Skeletal muscle tissue (tissue), 4 donors: ENCODE data around the gene RBMS3. TPM values are rescaled to one million over a fixed set of nuclear protein-coding genes. Genes with fewer than 3 reads are reported as not detected.

ENCODE experiments used
- H3K27ac ChIP-seq: one replicate; pipeline ENCODE4 v1.7.0; 2013; ENCODE audit warnings: mild to moderate bottlenecking, low read depth, low read length, inconsistent platforms
- H3K27me3 ChIP-seq, 3 donors: one replicate each; pipeline ENCODE4 v1.7.0; 2013; ENCODE audit warnings: low read length in 3 of 3; ENCODE audit not compliant: control insufficient read depth in 3 of 3, insufficient read depth in 3 of 3
- H3K36me3 ChIP-seq, 3 donors: one replicate each; pipeline ENCODE4 v1.7.0; 2013; ENCODE audit warnings: low read length in 3 of 3; ENCODE audit not compliant: control insufficient read depth in 3 of 3, insufficient read depth in 3 of 3
- H3K4me1 ChIP-seq, 3 donors: one replicate each; pipeline ENCODE4 v1.7.0; 2013; ENCODE audit warnings: low read length in 3 of 3, mild to moderate bottlenecking in 3 of 3; ENCODE audit not compliant: control insufficient read depth in 3 of 3, insufficient read depth in 3 of 3
- H3K4me3 ChIP-seq, 3 donors: one replicate each; pipeline ENCODE4 v1.7.0; 2013; ENCODE audit warnings: low read length in 3 of 3
- H3K9ac ChIP-seq, 3 donors: one replicate each; pipeline ENCODE4 v1.7.0; 2013; ENCODE audit warnings: low read length in 3 of 3, mild to moderate bottlenecking in 3 of 3, moderate library complexity in 2 of 3, low read depth in 1 of 3
- H3K9me3 ChIP-seq, 3 donors: one replicate each; pipeline ENCODE4 v1.7.0; 2013; ENCODE audit warnings: low read length in 3 of 3; ENCODE audit not compliant: control insufficient read depth in 3 of 3
- total RNA-seq: library from RNA; depleted of rRNA; stranded (reverse); fragments of >200 nt; gene quantifications from one replicate; pipeline ENCODE4 v1.2.3, GENCODE V29; 2014
- donor health status: Osteomylitis.

The RBMS3 gene
- total RNA-seq, 1 donor from 2014 or later, result 79.9 TPM

GRCh38 chr3:29583861-29584260 lies 303.0 kb downstream of the RBMS3 start:
- no peaks in the 10 kb centered on the region for H3K27me3 ChIP-seq
- H3K4me3 ChIP-seq, result no peak overlapping the region
- H3K27ac ChIP-seq, result no peak overlapping the region
- peaks cover 0 to 4% (median 4%) of the 10 kb centered on the region in 3 donors for H3K4me1 ChIP-seq
- no peaks in the 10 kb centered on the region for H3K36me3 ChIP-seq
- no peak overlapping the region for H3K9ac ChIP-seq
- H3K9me3 ChIP-seq, result no peaks in the 10 kb centered on the region

DNA sequence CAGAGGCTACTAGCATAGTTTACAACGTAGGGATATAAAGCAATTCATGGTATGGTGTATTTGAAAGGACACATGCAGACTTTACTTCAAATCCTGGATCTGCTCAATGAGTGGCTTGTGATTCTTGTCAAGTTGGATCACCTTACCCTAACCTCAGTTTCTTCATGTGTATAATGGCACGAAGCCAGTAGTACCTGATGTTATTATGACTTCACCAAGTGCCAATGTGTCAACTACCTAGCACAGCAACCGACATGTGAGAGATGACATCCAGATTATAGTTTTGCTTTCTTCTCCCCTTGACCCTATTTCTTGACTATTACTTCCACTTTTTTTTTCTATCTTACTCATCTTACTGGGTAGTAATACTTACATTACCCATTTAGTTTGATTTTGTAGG lies 304.5 kb downstream of the RBMS3 start:
- no peak overlapping the region for H3K27ac ChIP-seq
- H3K9me3 ChIP-seq, result no peaks in the 10 kb centered on the region
- peaks cover 3 to 4% (median 4%) of the 10 kb centered on the region in 3 donors for H3K4me1 ChIP-seq
- H3K27me3 ChIP-seq, result no peaks in the 10 kb centered on the region
- no peak overlapping the region for H3K9ac ChIP-seq
- H3K4me3 ChIP-seq, result no peak overlapping the region
- no peaks in the 10 kb centered on the region for H3K36me3 ChIP-seq

DNA sequence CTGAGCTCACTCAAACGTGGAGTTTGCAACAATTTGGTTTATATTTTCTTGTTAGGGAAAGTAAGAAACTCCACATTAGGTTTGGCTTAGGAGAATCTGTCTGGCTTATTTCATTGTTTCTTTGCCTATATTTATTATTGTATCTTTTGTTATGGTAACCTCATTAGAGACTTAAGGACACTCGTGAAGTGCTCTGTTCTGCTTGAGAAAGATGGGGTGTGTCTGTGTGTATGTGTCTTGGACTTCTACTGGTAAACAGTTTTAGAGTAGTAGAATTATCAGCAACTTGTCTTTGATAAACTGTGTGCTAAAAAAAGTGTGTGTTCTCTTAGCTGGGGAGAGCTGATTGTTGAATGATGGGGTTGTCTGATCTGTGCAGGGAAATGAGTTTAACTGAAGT lies 306.5 kb downstream of the RBMS3 start:
- H3K9me3 ChIP-seq, result no peaks in the 10 kb centered on the region
- no peak overlapping the region for H3K27ac ChIP-seq
- no peak overlapping the region for H3K9ac ChIP-seq
- no peak overlapping the region for H3K4me3 ChIP-seq
- H3K4me1 ChIP-seq, result peaks cover under 1 to 3% (median under 1%) of the 10 kb centered on the region in 3 donors
- no peaks in the 10 kb centered on the region for H3K36me3 ChIP-seq
- H3K27me3 ChIP-seq, result no peaks in the 10 kb centered on the region

DNA sequence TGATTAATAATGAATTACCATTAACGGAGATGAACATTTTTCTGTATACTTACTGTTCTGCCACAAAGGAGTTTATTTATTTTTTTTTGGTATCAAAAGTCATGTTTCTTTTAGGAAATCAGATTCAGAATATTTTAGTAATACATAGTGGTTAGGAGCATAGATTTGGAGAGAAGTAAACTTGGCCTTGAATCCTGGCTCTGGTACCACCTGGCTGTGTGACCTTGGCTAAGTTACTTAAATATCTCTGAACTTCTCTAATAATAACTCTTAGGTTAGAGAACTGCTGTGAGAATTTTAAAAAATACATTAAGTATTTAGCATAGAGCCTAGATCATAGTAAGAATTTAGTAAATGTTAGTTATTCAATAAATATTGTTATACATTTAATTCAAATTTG lies 309.1 kb downstream of the RBMS3 start:
- no peaks in the 10 kb centered on the region for H3K27me3 ChIP-seq
- H3K36me3 ChIP-seq, result no peaks in the 10 kb centered on the region
- H3K27ac ChIP-seq, result no peak overlapping the region
- no peaks in the 10 kb centered on the region for H3K9me3 ChIP-seq
- no peak overlapping the region for H3K9ac ChIP-seq
- H3K4me3 ChIP-seq, result no peak overlapping the region
- peaks cover 0 to 3% (median 0%) of the 10 kb centered on the region in 3 donors for H3K4me1 ChIP-seq

DNA sequence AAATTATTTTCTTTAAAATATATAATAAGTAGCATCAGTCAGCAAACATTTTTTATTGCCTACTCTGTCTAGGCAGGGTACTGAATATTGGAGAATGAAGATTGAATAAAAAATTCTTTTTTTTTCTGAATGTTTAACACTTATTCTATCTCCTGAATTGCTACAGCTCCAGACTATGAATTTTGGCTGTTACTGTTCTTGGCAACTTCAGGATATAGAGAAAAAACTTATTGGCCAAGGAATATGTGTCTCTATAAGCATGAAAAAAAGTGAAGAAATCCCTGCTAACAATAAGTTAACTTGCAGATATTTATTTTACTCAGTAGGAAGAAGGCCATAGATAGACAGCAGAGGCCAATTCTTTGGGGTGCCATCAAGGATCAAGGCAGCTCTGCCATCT lies 309.6 kb downstream of the RBMS3 start:
- H3K4me3 ChIP-seq, result no peak overlapping the region

DNA sequence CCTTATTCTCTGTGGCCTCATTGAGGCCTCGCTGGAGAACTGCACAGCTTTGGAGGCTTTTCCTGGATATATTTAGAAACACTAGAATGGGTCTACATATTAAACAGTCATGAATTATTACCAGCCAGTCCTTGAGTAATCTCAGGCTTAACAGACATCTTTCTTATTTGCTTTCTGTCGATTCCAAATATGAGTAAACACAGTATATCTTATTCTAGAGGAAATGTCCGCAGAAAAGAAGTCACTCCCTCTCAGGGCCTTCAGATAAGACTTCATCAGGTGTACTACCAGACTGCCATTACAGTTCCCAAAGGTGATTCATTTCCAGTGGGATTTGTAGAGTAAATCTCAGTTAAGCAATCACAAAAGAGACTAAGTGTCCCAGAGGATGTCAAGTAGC lies 310.7 kb downstream of the RBMS3 start:
- no peak overlapping the region for H3K4me3 ChIP-seq
- no peak overlapping the region for H3K9ac ChIP-seq
- H3K27me3 ChIP-seq, result no peaks in the 10 kb centered on the region
- H3K36me3 ChIP-seq, result no peaks in the 10 kb centered on the region
- H3K4me1 ChIP-seq, result peaks cover 0 to 3% (median 0%) of the 10 kb centered on the region in 3 donors
- H3K9me3 ChIP-seq, result no peaks in the 10 kb centered on the region
- H3K27ac ChIP-seq, result no peak overlapping the region

More for the DNA sequence above, 309.6 kb downstream of the RBMS3 start:
- no peaks in the 10 kb centered on the region for H3K27me3 ChIP-seq
- no peak overlapping the region for H3K9ac ChIP-seq
- no peaks in the 10 kb centered on the region for H3K9me3 ChIP-seq
- H3K4me1 ChIP-seq, result peaks cover 0 to 3% (median 0%) of the 10 kb centered on the region in 3 donors
- no peaks in the 10 kb centered on the region for H3K36me3 ChIP-seq
- no peak overlapping the region for H3K27ac ChIP-seq

DNA sequence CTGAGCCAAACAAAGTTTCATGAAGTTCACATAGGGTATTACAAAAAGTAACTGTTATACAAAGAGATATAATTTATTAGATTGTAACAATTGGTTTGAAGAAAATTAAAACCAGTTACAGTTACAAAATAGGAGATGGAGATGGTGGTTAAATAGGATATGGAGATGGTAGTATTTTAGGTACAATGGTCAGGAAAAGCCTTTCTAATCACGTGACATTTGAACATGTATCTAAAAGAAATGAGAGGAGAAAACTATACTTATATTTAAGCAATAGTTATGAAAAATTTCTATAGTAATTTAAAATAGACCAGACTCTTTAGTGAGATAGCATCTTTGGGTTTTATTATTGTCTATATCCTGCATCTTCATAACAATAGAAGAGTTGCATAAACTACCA lies 312.9 kb downstream of the RBMS3 start:
- no peak overlapping the region for H3K4me3 ChIP-seq

DNA sequence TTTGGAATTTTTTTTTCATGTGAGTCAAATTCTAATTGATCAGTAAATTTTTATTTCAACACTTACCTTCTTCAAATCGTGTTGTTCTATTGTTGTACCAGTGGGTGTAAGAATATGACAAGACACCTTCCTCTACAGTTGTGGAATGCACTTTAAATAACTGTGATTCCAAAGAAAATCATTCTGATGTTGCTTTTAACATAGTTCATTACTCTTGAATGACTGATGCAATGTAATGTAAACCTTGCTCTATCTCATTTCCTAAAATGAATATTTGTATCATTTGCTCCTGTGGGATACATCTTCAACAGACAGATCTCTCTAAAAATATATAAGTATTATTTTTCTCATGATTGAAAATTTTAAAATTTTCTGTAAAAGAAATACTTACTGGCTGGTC lies 313.4 kb downstream of the RBMS3 start:
- H3K4me1 ChIP-seq, result peaks cover 0 to 3% (median 0%) of the 10 kb centered on the region in 3 donors
- H3K4me3 ChIP-seq, result no peak overlapping the region
- no peaks in the 10 kb centered on the region for H3K36me3 ChIP-seq
- no peaks in the 10 kb centered on the region for H3K9me3 ChIP-seq
- no peaks in the 10 kb centered on the region for H3K27me3 ChIP-seq
- no peak overlapping the region for H3K27ac ChIP-seq
- no peak overlapping the region for H3K9ac ChIP-seq

More for the DNA sequence above, 312.9 kb downstream of the RBMS3 start:
- Histone ChIP-seq H3K27me3 (no peaks in the 10 kb centered on the region), H3K36me3 (no peaks in the 10 kb centered on the region), H3K9ac (no peak overlapping the region), H3K4me1 (peaks cover 0 to 3% (median 0%) of the 10 kb centered on the region in 3 donors), H3K9me3 (no peaks in the 10 kb centered on the region), H3K27ac (no peak overlapping the region)

DNA sequence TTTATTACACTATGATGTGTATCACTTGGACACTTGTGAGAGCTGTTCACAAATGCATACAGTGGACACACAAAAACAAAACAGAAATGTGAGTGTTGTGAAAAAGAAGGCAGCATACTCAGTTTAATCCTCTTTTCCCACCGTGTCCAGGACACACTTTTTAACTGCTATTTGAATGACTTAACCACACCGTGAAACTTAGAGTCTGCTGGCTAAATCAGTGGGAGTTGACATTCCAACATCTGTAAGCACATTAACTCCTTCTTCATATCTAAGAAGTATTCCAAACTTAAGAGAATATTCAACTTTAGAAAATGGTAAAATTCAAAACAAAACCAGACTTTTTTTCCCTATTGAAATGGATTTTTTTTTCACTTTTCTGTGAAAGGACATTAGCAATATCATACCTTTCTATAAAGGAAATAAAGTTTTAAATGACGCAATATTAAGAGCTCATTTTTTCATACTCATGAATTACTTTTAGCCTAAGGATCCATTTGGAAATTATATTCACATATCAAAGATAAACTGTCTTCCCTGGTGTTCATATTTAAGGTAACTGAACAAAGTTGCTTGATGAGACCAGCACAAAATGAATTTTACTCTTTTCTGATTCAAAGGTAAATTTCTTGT lies 316.6 kb downstream of the RBMS3 start:
- Histone ChIP-seq H3K9ac (no peak overlapping the region), H3K27ac (no peak overlapping the region), H3K4me1 (peaks cover 0 to 3% (median 0%) of the 10 kb centered on the region in 3 donors), H3K27me3 (no peaks in the 10 kb centered on the region), H3K36me3 (no peaks in the 10 kb centered on the region), H3K4me3 (no peak overlapping the region), H3K9me3 (no peaks in the 10 kb centered on the region)

GRCh38 chr3:29601861-29602585 lies 321.2 kb downstream of the RBMS3 start:
- Histone ChIP-seq H3K4me1 (peaks cover 0 to 3% (median 0%) of the 10 kb centered on the region in 3 donors), H3K4me3 (no peak overlapping the region), H3K27me3 (no peaks in the 10 kb centered on the region), H3K27ac (no peak overlapping the region), H3K36me3 (no peaks in the 10 kb centered on the region), H3K9me3 (no peaks in the 10 kb centered on the region), H3K9ac (no peak overlapping the region)
